HG03342 (cell line): ENCODE data around the gene TCP11.

Experiments used
- ATAC-seq: cut with Tn5 transposase; IDR thresholded peaks from one replicate; pipeline ENCODE4 v1.9.1; 2021; ENCODE audit warnings: mild to moderate bottlenecking, moderate library complexity; ENCODE audit not compliant: unreplicated experiment

TCP11 gene

GRCh38 chr6:35096129-35096862 is 44.8 kb downstream of the TCP11 start:
- ATAC-seq: no peak

- no peak for ATAC-seq
Measured at GRCh38 chr6:35094183-35094582, 47.0 kb downstream of the TCP11 start.

GRCh38 chr6:35093783-35094182 is 47.4 kb downstream of the TCP11 start:
- ATAC-seq: no peak

DNA sequence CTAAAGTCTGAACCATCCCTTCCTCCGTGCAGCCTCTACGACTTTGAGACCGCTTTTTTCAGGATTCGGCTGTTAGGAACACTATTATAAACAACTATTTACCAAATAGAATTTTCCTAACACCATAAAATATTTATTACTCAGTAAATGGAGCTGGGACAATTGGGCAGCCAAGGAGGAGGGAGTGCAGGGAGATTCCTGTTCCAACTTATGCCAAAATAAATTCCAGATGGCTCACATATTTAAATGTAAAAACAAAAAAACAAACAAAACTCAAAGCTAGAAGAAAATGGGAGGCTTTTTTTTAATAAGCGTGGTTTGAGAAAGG is 48.1 kb downstream of the TCP11 start:
- ATAC-seq: no peak

GRCh38 chr6:35092362-35093117 is 48.6 kb downstream of the TCP11 start:
- no peak for ATAC-seq

- no peak for ATAC-seq
Measured at GRCh38 chr6:35091346-35092083, 49.6 kb downstream of the TCP11 start.

DNA sequence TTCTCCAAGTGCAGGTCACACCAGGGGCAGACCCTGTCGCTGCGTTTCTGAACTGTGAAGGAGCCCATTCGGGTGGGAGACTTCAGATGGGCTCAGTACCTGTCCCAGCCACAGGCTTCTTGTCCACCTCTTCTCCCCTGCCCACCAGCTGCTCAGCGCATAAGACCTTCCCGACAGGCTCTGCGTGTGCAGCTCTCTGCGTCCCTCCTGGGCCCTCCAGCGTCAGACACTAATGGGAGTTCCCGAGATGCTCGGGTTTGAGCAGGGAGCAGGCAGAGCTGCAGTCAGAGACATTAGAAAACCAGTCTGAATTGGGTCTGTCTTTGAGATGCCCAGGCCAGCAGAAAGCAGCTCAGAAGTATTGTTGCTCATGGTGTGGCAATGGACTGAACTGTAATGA is 50.4 kb downstream of the TCP11 start:
- ATAC-seq: no peak

- ATAC-seq: no peak
Measured at GRCh38 chr6:35089935-35090505, 51.1 kb downstream of the TCP11 start.

DNA sequence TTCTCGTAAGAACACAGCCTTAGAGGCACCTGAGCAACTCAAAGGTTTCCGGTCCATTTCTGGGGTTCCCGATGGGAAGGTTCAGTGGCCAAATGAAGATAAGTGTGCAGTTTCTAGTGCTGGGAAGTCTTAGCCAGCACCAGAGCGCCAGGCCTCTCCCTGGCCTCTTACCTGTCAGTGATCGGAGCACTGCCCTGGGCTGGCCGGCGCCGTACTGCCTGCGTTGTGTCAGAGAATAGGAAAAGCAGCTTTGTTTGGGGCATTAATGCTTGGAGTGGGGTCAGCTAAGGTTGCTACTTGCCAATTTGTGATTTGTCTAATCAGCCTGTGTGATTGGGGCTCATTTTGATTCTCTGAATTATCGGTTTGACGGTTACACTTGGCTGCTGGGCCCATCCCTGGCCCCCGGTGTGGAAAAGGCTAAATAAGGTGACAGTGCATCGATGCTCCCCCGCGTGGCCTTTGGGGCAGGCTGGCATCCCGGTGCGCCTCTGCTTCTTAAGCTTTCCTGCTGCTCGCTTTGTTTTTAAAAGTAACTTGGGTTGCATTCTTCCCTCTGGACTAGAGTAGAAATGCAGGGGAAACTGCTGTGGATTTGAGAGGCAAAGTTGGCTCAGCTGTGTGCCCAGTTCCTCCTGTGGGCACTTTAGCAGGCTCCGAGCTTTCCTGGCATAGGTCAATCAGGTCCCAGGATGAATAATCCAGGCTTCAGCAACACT is 51.8 kb downstream of the TCP11 start:
- no peak for ATAC-seq

DNA sequence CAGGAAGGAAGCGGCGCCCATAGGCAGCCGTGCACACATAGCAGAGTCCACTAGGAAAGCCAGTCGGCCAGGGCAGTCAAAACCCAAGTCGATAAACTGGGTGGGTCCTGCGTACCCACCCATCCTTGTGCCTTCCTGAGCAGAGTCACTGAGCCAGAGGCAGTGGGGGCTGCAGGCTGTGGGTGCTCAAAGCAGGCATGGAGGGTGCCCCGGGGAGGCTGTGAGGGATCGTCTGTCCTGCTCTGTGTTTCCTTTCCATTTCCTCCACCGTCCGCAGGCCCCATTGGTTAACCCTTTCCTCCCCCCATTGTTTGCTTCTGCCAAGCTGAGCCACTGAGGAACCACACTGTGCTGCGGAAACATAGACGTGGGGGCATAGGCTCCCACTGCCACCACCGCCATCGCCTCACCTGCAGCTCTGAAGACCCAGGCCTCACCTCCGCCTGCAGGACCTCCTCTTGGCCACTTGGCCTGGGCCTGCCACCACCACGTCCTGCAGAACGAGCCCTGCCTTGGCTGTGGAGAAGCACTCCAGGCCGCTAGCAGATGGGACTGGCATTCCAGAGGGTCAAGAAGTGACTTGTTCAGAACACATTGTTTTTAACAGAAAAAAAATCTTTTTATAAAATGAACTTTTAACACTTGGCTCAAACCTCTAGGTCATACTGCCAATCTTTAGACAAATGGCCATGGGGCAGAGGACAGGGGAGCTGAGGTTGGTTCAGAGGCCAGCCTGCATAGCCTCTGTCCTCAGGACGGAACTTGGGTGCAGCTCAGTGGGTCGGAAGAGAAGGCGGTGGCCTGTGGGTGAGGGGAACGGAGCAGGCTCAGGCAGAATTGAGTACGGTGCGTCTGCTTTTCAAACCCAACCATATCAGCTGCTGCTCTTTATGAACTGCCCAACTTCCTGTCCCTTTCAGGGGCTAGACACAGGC is 52.6 kb downstream of the TCP11 start:
- ATAC-seq: no peak

DNA sequence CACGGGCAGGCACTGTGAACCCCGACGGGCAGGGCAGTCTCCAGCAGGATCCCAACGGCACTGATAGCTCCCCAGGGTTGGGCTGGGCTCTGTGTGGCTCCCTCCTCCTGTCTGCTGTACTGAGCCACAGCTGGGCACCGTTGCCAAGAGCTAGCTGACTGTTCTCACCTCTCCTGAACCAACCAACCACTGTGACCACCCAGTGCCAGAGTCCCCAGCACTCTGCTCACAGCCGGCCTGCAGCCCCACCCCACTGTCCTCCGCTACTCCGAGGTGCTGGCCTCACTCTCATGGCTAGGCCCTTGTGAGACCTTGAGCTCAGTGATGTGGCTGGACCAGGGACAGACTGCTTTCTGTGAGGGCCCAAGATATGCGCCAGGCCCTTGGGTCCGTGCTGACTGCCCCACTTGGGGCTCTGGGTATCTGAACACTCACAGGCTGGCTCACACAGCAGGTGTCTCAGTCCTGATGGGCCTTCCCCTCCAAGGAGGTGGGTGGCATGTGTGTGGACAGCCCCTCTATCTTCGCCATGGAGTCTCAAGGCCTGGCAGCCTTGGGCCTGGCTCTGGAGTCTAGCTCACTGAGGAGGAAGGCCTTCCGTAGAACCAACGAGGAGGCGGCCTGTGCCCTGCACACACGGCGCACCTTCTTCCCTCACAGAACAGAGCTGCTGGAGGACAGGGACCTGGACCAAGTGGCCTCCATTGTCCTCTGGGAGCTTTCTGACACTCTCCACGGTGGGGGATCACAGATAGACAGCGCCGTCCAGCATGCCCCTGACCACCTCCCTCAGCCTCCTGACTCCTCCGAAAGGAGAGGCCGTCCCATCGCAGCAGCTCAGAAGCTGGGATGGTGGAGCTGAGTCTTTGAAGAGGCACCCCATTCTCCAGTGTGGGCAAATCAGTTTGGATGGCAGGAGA is 53.5 kb downstream of the TCP11 start:
- ATAC-seq: no peak

GRCh38 chr6:35086636-35087360 is 54.3 kb downstream of the TCP11 start:
- ATAC-seq: no peak

DNA sequence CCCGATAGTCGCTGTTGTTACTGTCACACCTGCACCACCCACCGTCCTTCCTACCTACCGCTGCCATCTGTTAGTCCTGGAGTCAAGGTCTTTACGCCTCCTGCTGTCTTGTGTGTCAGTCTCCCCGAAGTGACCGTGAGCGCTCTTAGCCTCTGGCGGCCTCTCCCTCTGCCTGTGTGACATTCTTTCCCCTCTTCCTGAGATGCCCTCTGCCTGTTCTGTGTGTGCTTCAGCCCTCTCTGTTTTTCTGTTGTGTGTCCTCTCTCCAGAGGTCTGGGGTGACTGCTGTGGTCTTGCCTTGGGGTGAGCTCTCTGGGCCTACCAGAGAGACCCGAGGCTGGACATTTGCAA is 54.9 kb downstream of the TCP11 start:
- ATAC-seq: no peak

DNA sequence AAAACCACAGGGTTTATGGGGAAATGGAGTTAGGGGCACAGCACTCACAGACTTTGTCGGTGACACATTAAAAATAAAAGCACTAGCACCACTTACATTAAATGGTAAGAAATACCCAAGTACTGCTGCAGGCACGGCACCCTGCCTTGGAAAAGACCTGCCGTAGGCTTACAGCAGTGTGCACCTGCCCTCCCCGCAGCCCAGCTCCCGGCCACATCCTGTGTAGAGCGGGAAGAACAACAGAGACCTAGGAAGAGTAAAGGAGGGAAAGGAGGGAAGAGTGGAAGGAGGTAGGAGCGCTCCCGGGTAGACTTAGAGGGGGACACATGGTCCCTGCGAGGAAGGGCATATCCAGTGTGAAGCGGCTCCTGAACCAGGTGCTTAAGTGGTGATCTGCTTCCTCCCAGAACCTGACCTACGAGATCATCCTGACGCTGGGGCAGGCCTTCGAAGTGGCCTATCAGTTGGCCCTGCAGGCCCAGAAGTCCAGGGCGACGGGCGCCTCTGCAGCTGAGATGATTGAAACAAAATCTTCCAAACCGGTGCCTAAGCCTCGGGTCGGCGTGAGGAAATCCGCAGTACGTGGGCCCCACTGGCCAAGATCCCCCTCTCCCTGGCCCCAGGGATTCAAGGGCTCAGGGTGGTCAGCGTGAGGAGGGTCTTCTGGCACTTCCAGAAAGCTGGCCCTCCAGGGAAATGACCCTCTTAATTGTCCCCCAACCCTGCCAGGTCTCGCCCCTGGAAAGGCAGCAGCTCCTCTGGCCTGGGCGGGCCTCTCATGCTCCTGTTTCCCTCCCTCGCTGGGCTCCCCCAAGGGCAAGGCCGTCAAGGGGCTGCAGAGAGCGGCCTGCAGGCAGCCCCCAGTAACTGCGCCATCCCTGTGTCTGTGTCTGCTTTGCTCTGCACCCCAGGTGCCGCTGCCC is 55.5 kb downstream of the TCP11 start:
- ATAC-seq: no peak

- no peak for ATAC-seq
Measured at GRCh38 chr6:35084511-35085203, 56.5 kb downstream of the TCP11 start.

- ATAC-seq: no peak
Measured at GRCh38 chr6:35084041-35084491, 57.1 kb downstream of the TCP11 start.
